HepG2 (cell line): ENCODE results near the gene MICB. TPM values are rescaled to one million over a fixed set of nuclear protein-coding genes. Genes with fewer than 3 reads are reported as not detected.

ENCODE experiments used
- CHD4 ChIP-seq: fragments of 200-600 bp; sonication (generic); IDR thresholded peaks from 2 replicates; pipeline ENCODE4 v1.7.0; 2017; ENCODE audit warnings: mild to moderate bottlenecking, low read length, borderline replicate concordance
- FOXC1 ChIP-seq: sonication (generic); formaldehyde crosslinking; IDR thresholded peaks from 2 replicates; pipeline ENCODE4 v1.8.0; 2022; ENCODE audit warnings: mild to moderate bottlenecking, missing genetic modification reagents, borderline replicate concordance
- GABPB1 ChIP-seq: IDR thresholded peaks from 2 replicates; pipeline ENCODE4 v1.6.1; 2016; ENCODE audit warnings: mild to moderate bottlenecking, missing genetic modification reagents, moderate library complexity, missing compliant biosample characterization
- KAT8 ChIP-seq: IDR thresholded peaks from 2 replicates; pipeline ENCODE4 v1.6.1; 2016; ENCODE audit warnings: missing genetic modification reagents, missing compliant biosample characterization
- NAIF1 ChIP-seq: sonication (generic); formaldehyde crosslinking; IDR thresholded peaks from 2 replicates; pipeline ENCODE4 v1.5.0; 2020; ENCODE audit warnings: mild to moderate bottlenecking, missing genetic modification reagents, borderline replicate concordance
- NFE2L2 ChIP-seq: fragments of 150-350 bp; IDR thresholded peaks from 2 replicates; pipeline ENCODE4 v1.6.1; 2014; ENCODE audit warnings: low read length
- PCBP2 ChIP-seq: fragments of 200-400 bp; formaldehyde crosslinking; optimal IDR thresholded peaks from 2 replicates; pipeline ENCODE3; 2018; ENCODE audit warnings: low read length, low read depth; ENCODE audit not compliant: poor library complexity, severe bottlenecking
- TEAD2 ChIP-seq: sonication (generic); formaldehyde crosslinking; IDR thresholded peaks from 2 replicates; pipeline ENCODE4 v1.9.0; 2021; ENCODE audit warnings: missing genetic modification reagents
- TMF1 ChIP-seq: sonication (generic); formaldehyde crosslinking; IDR thresholded peaks from 2 replicates; pipeline ENCODE4 v1.8.1; 2022; ENCODE audit warnings: low read depth, missing genetic modification reagents
- TOE1 ChIP-seq: sonication (generic); formaldehyde crosslinking; IDR thresholded peaks from 2 replicates; pipeline ENCODE4 v1.4.0; 2020; ENCODE audit warnings: mild to moderate bottlenecking, missing genetic modification reagents
- XRCC5 ChIP-seq: fragments of 200-400 bp; formaldehyde crosslinking; optimal IDR thresholded peaks from 2 replicates; pipeline ENCODE3; 2017; ENCODE audit warnings: mild to moderate bottlenecking, low read length
- ZC3H4 ChIP-seq: sonication (generic); formaldehyde crosslinking; IDR thresholded peaks from 2 replicates; pipeline ENCODE4 v1.4.0; 2020; ENCODE audit warnings: missing genetic modification reagents, borderline replicate concordance
- ZFP36L2 ChIP-seq: sonication (generic); formaldehyde crosslinking; IDR thresholded peaks from 2 replicates; pipeline ENCODE4 v1.4.0; 2020; ENCODE audit warnings: missing genetic modification reagents
- ZNF251 ChIP-seq: sonication (generic); formaldehyde crosslinking; IDR thresholded peaks from 2 replicates; pipeline ENCODE4 v1.9.0; 2021; ENCODE audit warnings: mild to moderate bottlenecking, missing genetic modification reagents
- ZNF430 ChIP-seq: sonication (generic); formaldehyde crosslinking; IDR thresholded peaks from 2 replicates; pipeline ENCODE4 v1.9.0; 2021; ENCODE audit warnings: mild to moderate bottlenecking, missing genetic modification reagents
- ZNF441 ChIP-seq: sonication (generic); formaldehyde crosslinking; IDR thresholded peaks from 2 replicates; pipeline ENCODE4 v1.7.0; 2021; ENCODE audit warnings: missing genetic modification reagents, borderline replicate concordance
- ZNF605 ChIP-seq: sonication (generic); formaldehyde crosslinking; IDR thresholded peaks from 2 replicates; pipeline ENCODE4 v1.8.0; 2022; ENCODE audit warnings: mild to moderate bottlenecking, missing genetic modification reagents
- polyA plus RNA-seq, 8 experiments: library from polyadenylated mRNA; depleted of rRNA in 3 of 8; stranded (reverse) in 7 of 8; unstranded in 1 of 8; fragments of >200 nt; fragmentation: Illumina TruSeq in 4 of 8; extraction: Trizol in 4 of 8; gene quantifications; 2 replicates each; pipeline versions ENCODE4 v1.2.1 to v1.2.3, GENCODE V29; 2011 to 2016; ENCODE audit warnings: low read depth in 4 of 8, missing spikeins in 1 of 8, mixed read lengths in 1 of 8; ENCODE audit not compliant: insufficient read depth in 1 of 8
- total RNA-seq, 5 experiments: library from RNA; depleted of rRNA; stranded (reverse); fragments of >200 nt; fragmentation: Illumina TruSeq; extraction: Trizol; gene quantifications; 2 replicates each; pipeline ENCODE4 v1.2.3, GENCODE V29; 2016; ENCODE audit warnings: low read depth in 1 of 5
- TF ChIP-seq, protein P1 (sequence below): sonication (generic); formaldehyde crosslinking; IDR thresholded peaks from 2 replicates; pipeline ENCODE4 v1.8.0; 2022; ENCODE audit warnings: missing genetic modification reagents, mild to moderate bottlenecking, inconsistent platforms, borderline replicate concordance
- TF ChIP-seq, protein P2 (sequence below): sonication (generic); formaldehyde crosslinking; IDR thresholded peaks from 2 replicates; pipeline ENCODE4 v1.8.1; 2023; ENCODE audit warnings: mild to moderate bottlenecking, moderate library complexity, missing genetic modification reagents
- TF ChIP-seq, protein P3 (sequence below): sonication (generic); formaldehyde crosslinking; IDR thresholded peaks from 2 replicates; pipeline ENCODE4 v1.4.0; 2020; ENCODE audit warnings: missing genetic modification reagents, borderline replicate concordance
- TF ChIP-seq, protein P4 (sequence below): sonication (generic); formaldehyde crosslinking; conservative IDR thresholded peaks from 2 replicates; pipeline ENCODE4 v1.5.0; 2020; ENCODE audit warnings: missing genetic modification reagents
- TF ChIP-seq, protein P5 (sequence below): sonication (generic); formaldehyde crosslinking; IDR thresholded peaks from 2 replicates; pipeline ENCODE4 v1.5.1; 2020; ENCODE audit warnings: missing genetic modification reagents, mild to moderate bottlenecking, borderline replicate concordance

MICB gene
- total and polyA plus RNA-seq, 2 of the 13 experiments (the other 11 are each of a cell fraction or from before 2014, with no cell fraction given): 12.5 to 12.8 TPM

DNA sequence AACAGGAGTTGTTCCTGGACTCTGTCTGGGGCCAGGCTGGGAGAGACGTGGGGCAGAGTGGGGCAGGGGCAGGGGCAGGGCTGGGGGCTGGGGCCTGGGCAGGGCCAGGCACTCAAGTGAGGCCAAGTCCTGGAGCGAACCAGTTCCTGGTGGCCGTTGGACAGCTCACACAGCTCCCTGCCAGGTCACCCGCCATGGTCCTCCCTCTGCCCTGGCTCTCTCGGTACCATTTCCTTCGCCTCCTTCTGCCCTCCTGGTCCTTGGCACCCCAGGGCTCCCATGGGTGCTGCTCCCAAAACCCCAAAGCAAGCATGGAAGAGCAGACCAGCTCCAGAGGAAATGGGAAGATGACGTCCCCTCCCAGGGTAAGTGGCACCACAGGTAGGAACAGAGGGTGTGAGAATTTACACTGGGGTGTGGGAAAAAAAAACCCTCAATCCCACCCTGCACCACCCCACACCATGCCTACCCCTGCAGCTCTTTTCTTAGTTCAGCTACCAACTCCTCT, 30.9 kb downstream of the MICB start, which contains the start of gene MCCD1 (continued):
- TF ChIP-seq, protein P1, sequence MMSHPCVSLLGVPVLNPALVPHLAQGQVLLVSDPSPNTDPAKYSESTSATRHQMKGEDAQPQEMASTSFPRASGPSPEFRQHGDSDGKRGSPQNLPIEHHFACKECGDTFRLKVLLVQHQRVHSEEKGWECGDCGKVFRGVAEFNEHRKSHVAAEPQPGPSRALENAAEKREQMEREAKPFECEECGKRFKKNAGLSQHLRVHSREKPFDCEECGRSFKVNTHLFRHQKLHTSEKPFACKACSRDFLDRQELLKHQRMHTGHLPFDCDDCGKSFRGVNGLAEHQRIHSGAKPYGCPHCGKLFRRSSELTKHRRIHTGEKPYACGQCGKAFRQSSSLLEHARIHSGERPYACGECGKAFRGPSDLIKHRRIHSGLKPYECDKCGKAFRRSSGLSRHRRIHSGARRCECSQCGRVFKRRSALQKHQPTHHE (CRISPR knock-in tag): 0 out of 2 replicates have a peak, but pooled peaks have one; percentile 3
- TF ChIP-seq ZNF441 (no peak), ZNF605 (CRISPR knock-in tag) (no peak), NAIF1 (CRISPR knock-in tag) (no peak), CHD4 (no peak), ZNF430 (CRISPR knock-in tag) (no peak), ZC3H4 (CRISPR knock-in tag) (0 out of 2 replicates have a peak, but pooled peaks have one; percentile 39), NFE2L2 (no peak), FOXC1 (no peak), XRCC5 (no peak), ZFP36L2 (no peak), KAT8 (CRISPR knock-in tag) (no peak), GABPB1 (CRISPR knock-in tag) (0 out of 2 replicates have a peak, but pooled peaks have one; percentile 23), PCBP2 (peak; percentile 45), TEAD2 (CRISPR knock-in tag) (no peak), ZNF251 (CRISPR knock-in tag) (no peak), TMF1 (CRISPR knock-in tag) (0 out of 2 replicates have a peak, but pooled peaks have one; percentile 48), TOE1 (CRISPR knock-in tag) (no peak)
- TF ChIP-seq, protein P2, sequence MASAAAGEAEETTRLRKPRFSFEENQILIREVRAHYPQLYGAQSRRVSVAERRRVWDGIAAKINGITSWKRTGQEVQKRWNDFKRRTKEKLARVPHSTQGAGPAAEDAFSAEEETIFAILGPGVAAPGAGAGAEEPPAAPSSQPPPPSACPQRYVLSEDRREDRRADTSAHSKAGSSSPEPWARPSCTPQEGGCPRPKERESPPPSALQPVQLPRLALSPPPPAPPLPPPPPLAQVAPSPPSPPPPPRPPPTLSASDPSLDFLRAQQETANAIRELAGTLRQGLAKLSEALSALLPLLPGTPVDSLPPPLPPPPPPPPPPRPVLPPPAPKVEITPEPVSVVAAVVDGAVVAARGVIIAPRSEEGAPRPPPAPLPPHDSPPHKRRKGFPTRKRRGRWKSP (CRISPR knock-in tag): no peak
- TF ChIP-seq, protein P3, sequence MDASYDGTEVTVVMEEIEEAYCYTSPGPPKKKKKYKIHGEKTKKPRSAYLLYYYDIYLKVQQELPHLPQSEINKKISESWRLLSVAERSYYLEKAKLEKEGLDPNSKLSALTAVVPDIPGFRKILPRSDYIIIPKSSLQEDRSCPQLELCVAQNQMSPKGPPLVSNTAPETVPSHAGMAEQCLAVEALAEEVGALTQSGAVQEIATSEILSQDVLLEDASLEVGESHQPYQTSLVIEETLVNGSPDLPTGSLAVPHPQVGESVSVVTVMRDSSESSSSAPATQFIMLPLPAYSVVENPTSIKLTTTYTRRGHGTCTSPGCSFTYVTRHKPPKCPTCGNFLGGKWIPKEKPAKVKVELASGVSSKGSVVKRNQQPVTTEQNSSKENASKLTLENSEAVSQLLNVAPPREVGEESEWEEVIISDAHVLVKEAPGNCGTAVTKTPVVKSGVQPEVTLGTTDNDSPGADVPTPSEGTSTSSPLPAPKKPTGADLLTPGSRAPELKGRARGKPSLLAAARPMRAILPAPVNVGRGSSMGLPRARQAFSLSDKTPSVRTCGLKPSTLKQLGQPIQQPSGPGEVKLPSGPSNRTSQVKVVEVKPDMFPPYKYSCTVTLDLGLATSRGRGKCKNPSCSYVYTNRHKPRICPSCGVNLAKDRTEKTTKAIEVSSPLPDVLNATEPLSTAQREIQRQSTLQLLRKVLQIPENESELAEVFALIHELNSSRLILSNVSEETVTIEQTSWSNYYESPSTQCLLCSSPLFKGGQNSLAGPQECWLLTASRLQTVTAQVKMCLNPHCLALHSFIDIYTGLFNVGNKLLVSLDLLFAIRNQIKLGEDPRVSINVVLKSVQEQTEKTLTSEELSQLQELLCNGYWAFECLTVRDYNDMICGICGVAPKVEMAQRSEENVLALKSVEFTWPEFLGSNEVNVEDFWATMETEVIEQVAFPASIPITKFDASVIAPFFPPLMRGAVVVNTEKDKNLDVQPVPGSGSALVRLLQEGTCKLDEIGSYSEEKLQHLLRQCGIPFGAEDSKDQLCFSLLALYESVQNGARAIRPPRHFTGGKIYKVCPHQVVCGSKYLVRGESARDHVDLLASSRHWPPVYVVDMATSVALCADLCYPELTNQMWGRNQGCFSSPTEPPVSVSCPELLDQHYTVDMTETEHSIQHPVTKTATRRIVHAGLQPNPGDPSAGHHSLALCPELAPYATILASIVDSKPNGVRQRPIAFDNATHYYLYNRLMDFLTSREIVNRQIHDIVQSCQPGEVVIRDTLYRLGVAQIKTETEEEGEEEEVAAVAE (CRISPR knock-in tag): no peak
- TF ChIP-seq, protein P4, sequence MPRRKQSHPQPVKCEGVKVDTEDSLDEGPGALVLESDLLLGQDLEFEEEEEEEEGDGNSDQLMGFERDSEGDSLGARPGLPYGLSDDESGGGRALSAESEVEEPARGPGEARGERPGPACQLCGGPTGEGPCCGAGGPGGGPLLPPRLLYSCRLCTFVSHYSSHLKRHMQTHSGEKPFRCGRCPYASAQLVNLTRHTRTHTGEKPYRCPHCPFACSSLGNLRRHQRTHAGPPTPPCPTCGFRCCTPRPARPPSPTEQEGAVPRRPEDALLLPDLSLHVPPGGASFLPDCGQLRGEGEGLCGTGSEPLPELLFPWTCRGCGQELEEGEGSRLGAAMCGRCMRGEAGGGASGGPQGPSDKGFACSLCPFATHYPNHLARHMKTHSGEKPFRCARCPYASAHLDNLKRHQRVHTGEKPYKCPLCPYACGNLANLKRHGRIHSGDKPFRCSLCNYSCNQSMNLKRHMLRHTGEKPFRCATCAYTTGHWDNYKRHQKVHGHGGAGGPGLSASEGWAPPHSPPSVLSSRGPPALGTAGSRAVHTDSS (CRISPR knock-in tag): no peak
- TF ChIP-seq, protein P5, sequence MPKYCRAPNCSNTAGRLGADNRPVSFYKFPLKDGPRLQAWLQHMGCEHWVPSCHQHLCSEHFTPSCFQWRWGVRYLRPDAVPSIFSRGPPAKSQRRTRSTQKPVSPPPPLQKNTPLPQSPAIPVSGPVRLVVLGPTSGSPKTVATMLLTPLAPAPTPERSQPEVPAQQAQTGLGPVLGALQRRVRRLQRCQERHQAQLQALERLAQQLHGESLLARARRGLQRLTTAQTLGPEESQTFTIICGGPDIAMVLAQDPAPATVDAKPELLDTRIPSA: no peak
